ENCODE data around the gene SDC4. TPM values are rescaled to one million over a fixed set of nuclear protein-coding genes. Genes with fewer than 3 reads are reported as not detected.

SDC4 gene
- total and polyA plus RNA-seq, 9 of the 15 experiments (the other 6 are each of a cell fraction or from before 2014, with no cell fraction given): 2.1 to 10.7 (median 6.3) TPM

DNA sequence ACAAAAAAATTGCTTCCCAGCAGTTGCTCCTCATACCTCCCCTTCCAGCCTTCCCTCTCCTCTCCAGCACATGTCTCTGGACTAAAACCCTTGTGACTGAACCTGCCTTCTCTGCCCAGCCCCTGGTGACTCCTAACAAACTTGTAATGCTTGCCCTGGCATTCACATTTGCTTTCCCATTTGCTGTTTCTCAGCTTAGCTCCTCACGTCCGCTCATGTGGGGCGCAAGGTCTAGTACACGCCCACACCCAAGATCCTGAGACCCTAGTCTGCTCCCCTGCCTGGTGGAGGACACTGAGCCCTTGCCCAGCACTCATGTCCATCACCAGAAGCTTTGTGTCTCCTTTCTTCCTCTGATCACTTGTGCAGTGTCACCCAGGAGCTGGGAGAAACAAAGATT is 59.8 kb downstream of the SDC4 start (continued):
- TF ChIP-seq, protein P1, sequence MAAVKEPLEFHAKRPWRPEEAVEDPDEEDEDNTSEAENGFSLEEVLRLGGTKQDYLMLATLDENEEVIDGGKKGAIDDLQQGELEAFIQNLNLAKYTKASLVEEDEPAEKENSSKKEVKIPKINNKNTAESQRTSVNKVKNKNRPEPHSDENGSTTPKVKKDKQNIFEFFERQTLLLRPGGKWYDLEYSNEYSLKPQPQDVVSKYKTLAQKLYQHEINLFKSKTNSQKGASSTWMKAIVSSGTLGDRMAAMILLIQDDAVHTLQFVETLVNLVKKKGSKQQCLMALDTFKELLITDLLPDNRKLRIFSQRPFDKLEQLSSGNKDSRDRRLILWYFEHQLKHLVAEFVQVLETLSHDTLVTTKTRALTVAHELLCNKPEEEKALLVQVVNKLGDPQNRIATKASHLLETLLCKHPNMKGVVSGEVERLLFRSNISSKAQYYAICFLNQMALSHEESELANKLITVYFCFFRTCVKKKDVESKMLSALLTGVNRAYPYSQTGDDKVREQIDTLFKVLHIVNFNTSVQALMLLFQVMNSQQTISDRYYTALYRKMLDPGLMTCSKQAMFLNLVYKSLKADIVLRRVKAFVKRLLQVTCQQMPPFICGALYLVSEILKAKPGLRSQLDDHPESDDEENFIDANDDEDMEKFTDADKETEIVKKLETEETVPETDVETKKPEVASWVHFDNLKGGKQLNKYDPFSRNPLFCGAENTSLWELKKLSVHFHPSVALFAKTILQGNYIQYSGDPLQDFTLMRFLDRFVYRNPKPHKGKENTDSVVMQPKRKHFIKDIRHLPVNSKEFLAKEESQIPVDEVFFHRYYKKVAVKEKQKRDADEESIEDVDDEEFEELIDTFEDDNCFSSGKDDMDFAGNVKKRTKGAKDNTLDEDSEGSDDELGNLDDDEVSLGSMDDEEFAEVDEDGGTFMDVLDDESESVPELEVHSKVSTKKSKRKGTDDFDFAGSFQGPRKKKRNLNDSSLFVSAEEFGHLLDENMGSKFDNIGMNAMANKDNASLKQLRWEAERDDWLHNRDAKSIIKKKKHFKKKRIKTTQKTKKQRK (IDR thresholded peaks at IDR 0.05; ENCODE audit: borderline replicate concordance, low read depth, low read length): no peak
- TF ChIP-seq THRAP3 (IDR thresholded peaks at IDR 0.05; ENCODE audit: borderline replicate concordance): no peak
- TF ChIP-seq ZNF408 (CRISPR knock-in tag; IDR thresholded peaks at IDR 0.05; ENCODE audit: low read depth): no peak
- TF ChIP-seq, protein P2, sequence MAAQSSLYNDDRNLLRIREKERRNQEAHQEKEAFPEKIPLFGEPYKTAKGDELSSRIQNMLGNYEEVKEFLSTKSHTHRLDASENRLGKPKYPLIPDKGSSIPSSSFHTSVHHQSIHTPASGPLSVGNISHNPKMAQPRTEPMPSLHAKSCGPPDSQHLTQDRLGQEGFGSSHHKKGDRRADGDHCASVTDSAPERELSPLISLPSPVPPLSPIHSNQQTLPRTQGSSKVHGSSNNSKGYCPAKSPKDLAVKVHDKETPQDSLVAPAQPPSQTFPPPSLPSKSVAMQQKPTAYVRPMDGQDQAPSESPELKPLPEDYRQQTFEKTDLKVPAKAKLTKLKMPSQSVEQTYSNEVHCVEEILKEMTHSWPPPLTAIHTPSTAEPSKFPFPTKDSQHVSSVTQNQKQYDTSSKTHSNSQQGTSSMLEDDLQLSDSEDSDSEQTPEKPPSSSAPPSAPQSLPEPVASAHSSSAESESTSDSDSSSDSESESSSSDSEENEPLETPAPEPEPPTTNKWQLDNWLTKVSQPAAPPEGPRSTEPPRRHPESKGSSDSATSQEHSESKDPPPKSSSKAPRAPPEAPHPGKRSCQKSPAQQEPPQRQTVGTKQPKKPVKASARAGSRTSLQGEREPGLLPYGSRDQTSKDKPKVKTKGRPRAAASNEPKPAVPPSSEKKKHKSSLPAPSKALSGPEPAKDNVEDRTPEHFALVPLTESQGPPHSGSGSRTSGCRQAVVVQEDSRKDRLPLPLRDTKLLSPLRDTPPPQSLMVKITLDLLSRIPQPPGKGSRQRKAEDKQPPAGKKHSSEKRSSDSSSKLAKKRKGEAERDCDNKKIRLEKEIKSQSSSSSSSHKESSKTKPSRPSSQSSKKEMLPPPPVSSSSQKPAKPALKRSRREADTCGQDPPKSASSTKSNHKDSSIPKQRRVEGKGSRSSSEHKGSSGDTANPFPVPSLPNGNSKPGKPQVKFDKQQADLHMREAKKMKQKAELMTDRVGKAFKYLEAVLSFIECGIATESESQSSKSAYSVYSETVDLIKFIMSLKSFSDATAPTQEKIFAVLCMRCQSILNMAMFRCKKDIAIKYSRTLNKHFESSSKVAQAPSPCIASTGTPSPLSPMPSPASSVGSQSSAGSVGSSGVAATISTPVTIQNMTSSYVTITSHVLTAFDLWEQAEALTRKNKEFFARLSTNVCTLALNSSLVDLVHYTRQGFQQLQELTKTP (IDR thresholded peaks at IDR 0.05; ENCODE audit: low read depth in 1 of 2, partially characterized antibody in 2 of 2): no peak
- TF ChIP-seq MTF1 (CRISPR knock-in tag; IDR thresholded peaks at IDR 0.05; ENCODE audit: borderline replicate concordance): no peak
- TF ChIP-seq MEIS2 (IDR thresholded peaks at IDR 0.05; ENCODE audit: partially characterized antibody): no peak
- no peak for TF ChIP-seq ARNT (IDR thresholded peaks at IDR 0.05)
- TF ChIP-seq, protein P3, sequence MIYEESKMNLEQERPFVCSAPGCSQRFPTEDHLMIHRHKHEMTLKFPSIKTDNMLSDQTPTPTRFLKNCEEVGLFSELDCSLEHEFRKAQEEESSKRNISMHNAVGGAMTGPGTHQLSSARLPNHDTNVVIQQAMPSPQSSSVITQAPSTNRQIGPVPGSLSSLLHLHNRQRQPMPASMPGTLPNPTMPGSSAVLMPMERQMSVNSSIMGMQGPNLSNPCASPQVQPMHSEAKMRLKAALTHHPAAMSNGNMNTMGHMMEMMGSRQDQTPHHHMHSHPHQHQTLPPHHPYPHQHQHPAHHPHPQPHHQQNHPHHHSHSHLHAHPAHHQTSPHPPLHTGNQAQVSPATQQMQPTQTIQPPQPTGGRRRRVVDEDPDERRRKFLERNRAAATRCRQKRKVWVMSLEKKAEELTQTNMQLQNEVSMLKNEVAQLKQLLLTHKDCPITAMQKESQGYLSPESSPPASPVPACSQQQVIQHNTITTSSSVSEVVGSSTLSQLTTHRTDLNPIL (CRISPR knock-in tag; IDR thresholded peaks at IDR 0.05): no peak
- TF ChIP-seq, protein P4, sequence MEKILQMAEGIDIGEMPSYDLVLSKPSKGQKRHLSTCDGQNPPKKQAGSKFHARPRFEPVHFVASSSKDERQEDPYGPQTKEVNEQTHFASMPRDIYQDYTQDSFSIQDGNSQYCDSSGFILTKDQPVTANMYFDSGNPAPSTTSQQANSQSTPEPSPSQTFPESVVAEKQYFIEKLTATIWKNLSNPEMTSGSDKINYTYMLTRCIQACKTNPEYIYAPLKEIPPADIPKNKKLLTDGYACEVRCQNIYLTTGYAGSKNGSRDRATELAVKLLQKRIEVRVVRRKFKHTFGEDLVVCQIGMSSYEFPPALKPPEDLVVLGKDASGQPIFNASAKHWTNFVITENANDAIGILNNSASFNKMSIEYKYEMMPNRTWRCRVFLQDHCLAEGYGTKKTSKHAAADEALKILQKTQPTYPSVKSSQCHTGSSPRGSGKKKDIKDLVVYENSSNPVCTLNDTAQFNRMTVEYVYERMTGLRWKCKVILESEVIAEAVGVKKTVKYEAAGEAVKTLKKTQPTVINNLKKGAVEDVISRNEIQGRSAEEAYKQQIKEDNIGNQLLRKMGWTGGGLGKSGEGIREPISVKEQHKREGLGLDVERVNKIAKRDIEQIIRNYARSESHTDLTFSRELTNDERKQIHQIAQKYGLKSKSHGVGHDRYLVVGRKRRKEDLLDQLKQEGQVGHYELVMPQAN (IDR thresholded peaks at IDR 0.05; ENCODE audit: borderline replicate concordance): no peak
- no peak for TF ChIP-seq ZBTB17 (CRISPR knock-in tag; IDR thresholded peaks at IDR 0.05)
- TF ChIP-seq RFX1 (IDR thresholded peaks at IDR 0.05): no peak

Data from K562 (cell line).